ENCODE measurements around the gene DNPH1.
A peak's percentile ranks its signal among the peaks of the same experiment; 100 is the strongest.

DNPH1 gene

GRCh38 chr6:43277306-43277642, 48.0 kb upstream of the DNPH1 start:
- Histone ChIP-seq H3K4me2 (ENCODE audit: low read length) (no peak overlapping the region), H3K27me3 (ENCODE audit: insufficient read depth, low read length) (peaks cover 10% of the 10 kb centered on the region; the same call in 1 of the 2 replicates), H3F3A (ENCODE audit: insufficient read depth, low read length) (no peaks in the 10 kb centered on the region)

GRCh38 chr6:43276577-43277305, 47.5 kb upstream of the DNPH1 start:
- H3K27me3 ChIP-seq (ENCODE audit: insufficient read depth, low read length) = peaks cover 10% of the 10 kb centered on the region; the same call in 1 of the 2 replicates
- no peaks in the 10 kb centered on the region for H3K9me2 ChIP-seq (ENCODE audit: low read depth, low read length)
- no peak overlapping the region for H3K9ac ChIP-seq (ENCODE audit: low read length)
- no peak for TF ChIP-seq CTCF (IDR thresholded peaks at IDR 0.05; ENCODE audit: low read length)
- TF ChIP-seq EZH2 (IDR thresholded peaks at IDR 0.05; ENCODE audit: borderline replicate concordance, low read length) = no peak
- H3K79me2 ChIP-seq (ENCODE audit: insufficient read depth, low read length) = no peaks in the 10 kb centered on the region
- H3K9me3 ChIP-seq (ENCODE audit: low read length) = no peaks in the 10 kb centered on the region
- H3K4me1 ChIP-seq (ENCODE audit: insufficient read depth, low read length, severe bottlenecking) = no peaks in the 10 kb centered on the region
- no peaks in the 10 kb centered on the region for H3F3A ChIP-seq (ENCODE audit: insufficient read depth, low read length)
- no peak overlapping the region for H3K27ac ChIP-seq (ENCODE audit: low read depth, low read length, poor library complexity, severe bottlenecking)
- no peak overlapping the region for H3K4me2 ChIP-seq (ENCODE audit: low read length)
- no peaks in the 10 kb centered on the region for H3K36me3 ChIP-seq (ENCODE audit: insufficient read depth, low read length)
- H2AFZ ChIP-seq (ENCODE audit: low read length) = no peak overlapping the region
- no peak overlapping the region for H3K4me3 ChIP-seq (ENCODE audit: low read depth, low read length, poor library complexity, severe bottlenecking)
- no peaks in the 10 kb centered on the region for H4K20me1 ChIP-seq (ENCODE audit: insufficient read depth, low read length)

More at GRCh38 chr6:43277306-43277642, 48.0 kb upstream of the DNPH1 start:
- no peak overlapping the region for H3K4me3 ChIP-seq (ENCODE audit: low read depth, low read length, poor library complexity, severe bottlenecking)
- no peak overlapping the region for H3K27ac ChIP-seq (ENCODE audit: low read depth, low read length, poor library complexity, severe bottlenecking)
- no peaks in the 10 kb centered on the region for H3K4me1 ChIP-seq (ENCODE audit: insufficient read depth, low read length, severe bottlenecking)
- no peaks in the 10 kb centered on the region for H4K20me1 ChIP-seq (ENCODE audit: insufficient read depth, low read length)
- H3K36me3 ChIP-seq (ENCODE audit: insufficient read depth, low read length) = no peaks in the 10 kb centered on the region
- H3K9me2 ChIP-seq (ENCODE audit: low read depth, low read length) = no peaks in the 10 kb centered on the region
- H2AFZ ChIP-seq (ENCODE audit: low read length) = no peak overlapping the region
- no peaks in the 10 kb centered on the region for H3K79me2 ChIP-seq (ENCODE audit: insufficient read depth, low read length)
- no peaks in the 10 kb centered on the region for H3K9me3 ChIP-seq (ENCODE audit: low read length)
- no peak overlapping the region for H3K9ac ChIP-seq (ENCODE audit: low read length)
- TF ChIP-seq CTCF (IDR thresholded peaks at IDR 0.05; ENCODE audit: low read length) (no peak), EZH2 (IDR thresholded peaks at IDR 0.05; ENCODE audit: borderline replicate concordance, low read length) (no peak)

- Histone ChIP-seq H3K36me3 (ENCODE audit: insufficient read depth, low read length) (no peaks in the 10 kb centered on the region), H3K27me3 (ENCODE audit: insufficient read depth, low read length) (peaks cover 10% of the 10 kb centered on the region; the same call in 1 of the 2 replicates), H3K4me2 (ENCODE audit: low read length) (peak overlapping the region; percentile 23; the same call in 1 of the 2 replicates), H2AFZ (ENCODE audit: low read length) (no peak overlapping the region), H4K20me1 (ENCODE audit: insufficient read depth, low read length) (no peaks in the 10 kb centered on the region), H3K9ac (ENCODE audit: low read length) (no peak overlapping the region), H3K4me1 (ENCODE audit: insufficient read depth, low read length, severe bottlenecking) (peaks cover 6% of the 10 kb centered on the region), H3K9me2 (ENCODE audit: low read depth, low read length) (no peaks in the 10 kb centered on the region), H3K4me3 (ENCODE audit: low read depth, low read length, poor library complexity, severe bottlenecking) (no peak overlapping the region), H3K27ac (ENCODE audit: low read depth, low read length, poor library complexity, severe bottlenecking) (no peak overlapping the region), H3K79me2 (ENCODE audit: insufficient read depth, low read length) (no peaks in the 10 kb centered on the region), H3F3A (ENCODE audit: insufficient read depth, low read length) (no peaks in the 10 kb centered on the region), H3K9me3 (ENCODE audit: low read length) (no peaks in the 10 kb centered on the region)
- TF ChIP-seq EZH2 (IDR thresholded peaks at IDR 0.05; ENCODE audit: borderline replicate concordance, low read length) = no peak
- TF ChIP-seq CTCF (IDR thresholded peaks at IDR 0.05; ENCODE audit: low read length) = no peak
Observed at GRCh38 chr6:43275801-43276576, 46.7 kb upstream of the DNPH1 start.

Data from OCI-LY1 (cell line).